HG03175 (cell line): ENCODE results near the gene SPECC1L.
"Not testable (repeated sequence)": the region's sequence is repeated elsewhere in the genome, so short reads cannot be mapped to it uniquely, and the experiment has no call there.

Experiments
- ATAC-seq: cut with Tn5 transposase; IDR thresholded peaks from one replicate; pipeline ENCODE4 v1.9.1; 2021; ENCODE audit warnings: mild to moderate bottlenecking, moderate library complexity; ENCODE audit not compliant: unreplicated experiment

SPECC1L gene

GRCh38 chr22:24247011-24247507 is 23.6 kb upstream of the SPECC1L start:
- no peak for ATAC-seq

- ATAC-seq: no peak
Observed at GRCh38 chr22:24247564-24248344, 22.9 kb upstream of the SPECC1L start.

DNA sequence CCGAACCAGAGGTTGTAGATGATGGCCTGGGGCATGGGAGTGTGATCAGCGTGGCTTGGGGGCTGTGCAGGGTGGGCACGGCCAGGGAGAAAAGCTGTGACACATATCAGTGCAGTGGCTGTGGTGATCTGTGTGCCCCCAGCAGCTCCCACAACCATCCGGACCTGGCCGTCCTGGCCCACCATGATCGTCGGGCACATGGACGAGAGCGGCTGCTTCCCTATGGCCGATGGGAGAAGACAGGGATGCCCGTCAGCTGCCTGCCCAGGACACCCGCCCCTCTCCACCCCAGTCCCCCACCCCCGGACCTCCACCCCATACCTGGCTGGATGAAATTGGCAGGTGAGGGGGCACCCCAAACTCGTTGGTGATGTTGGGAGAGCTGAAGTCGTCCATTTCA is 22.0 kb upstream of the SPECC1L start:
- not testable (repeated sequence) for ATAC-seq

DNA sequence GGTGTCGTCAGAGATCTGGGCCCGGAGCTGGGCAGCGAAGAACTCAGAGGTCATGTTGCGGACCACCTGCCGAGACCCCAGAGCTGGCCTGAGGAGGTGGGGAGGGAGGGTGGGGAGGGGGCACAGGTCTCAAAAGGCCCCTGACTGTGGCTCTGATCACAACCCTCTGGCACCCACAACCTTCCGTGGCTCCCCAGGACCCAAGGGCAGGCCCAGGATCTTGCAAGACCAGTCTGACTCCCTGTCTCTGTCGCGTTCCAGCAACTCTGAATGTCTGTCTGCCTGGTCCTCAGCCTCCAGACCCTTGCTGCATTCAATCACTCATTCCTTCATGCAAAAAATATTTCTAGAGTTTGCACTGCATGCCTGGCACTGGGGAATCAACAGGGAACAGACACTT is 21.2 kb upstream of the SPECC1L start:
- ATAC-seq: not testable (repeated sequence)

DNA sequence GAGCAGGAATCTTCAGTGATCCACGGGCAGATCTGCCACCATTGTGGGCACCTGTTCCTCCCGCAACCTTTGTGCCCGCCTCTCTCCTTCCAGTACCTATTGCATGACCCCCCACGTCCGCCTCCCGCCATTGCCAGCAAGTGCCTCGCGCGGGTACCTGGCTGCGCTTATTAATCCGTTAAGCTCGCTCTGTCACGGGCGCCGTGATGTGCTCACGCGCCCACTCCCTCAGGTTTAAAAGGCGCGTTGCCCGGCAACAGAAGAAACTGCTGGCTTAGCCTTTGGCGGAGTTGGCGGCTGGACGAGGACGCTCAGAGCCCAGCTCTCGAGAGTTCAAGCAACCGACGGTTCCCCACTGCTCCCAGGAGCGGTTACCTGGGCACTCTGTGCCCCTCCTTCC is 19.3 kb upstream of the SPECC1L start:
- ATAC-seq: not testable (repeated sequence)

- ATAC-seq: not testable (repeated sequence)
Observed at GRCh38 chr22:24253126-24253525, 17.5 kb upstream of the SPECC1L start.

GRCh38 chr22:24256136-24256535 is 14.5 kb upstream of the SPECC1L start:
- not testable (repeated sequence) for ATAC-seq

GRCh38 chr22:24256736-24257135 is 13.9 kb upstream of the SPECC1L start:
- ATAC-seq: not testable (repeated sequence)

GRCh38 chr22:24259459-24259858 is 11.2 kb upstream of the SPECC1L start:
- ATAC-seq: not testable (repeated sequence)

GRCh38 chr22:24262185-24262749 is 8.4 kb upstream of the SPECC1L start:
- ATAC-seq: not testable (repeated sequence)

GRCh38 chr22:24263479-24263878 is 7.2 kb upstream of the SPECC1L start:
- not testable (repeated sequence) for ATAC-seq

DNA sequence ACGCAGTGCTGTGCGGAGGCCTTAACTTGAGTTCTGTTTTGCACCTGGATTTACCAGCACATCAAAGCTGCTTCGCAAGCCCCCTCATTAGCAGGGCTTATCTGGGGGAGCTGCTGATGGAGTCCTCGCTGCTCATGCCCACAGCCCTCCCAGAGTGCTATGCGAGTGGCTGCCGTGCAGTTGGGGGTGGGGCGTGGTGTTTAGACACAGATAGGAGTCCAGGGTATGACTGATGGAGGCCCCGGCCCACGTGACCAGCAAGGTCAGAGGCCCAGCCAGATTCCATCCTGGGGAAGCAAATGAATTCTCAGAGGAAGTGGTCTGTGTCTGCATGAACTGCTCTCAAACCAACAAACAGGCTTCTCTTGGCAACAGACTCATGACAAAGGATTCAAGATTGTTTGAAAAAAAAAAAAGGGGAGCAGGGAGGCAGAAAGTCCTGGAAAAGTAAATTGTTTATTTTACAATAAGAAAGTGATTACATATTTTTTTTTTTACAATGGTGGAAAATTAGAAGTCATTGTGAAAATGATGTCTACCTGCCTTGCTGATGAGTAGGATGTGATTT is 6.2 kb upstream of the SPECC1L start:
- ATAC-seq: not testable (repeated sequence)

- ATAC-seq: no peak
Observed at GRCh38 chr22:24265734-24266133, 4.9 kb upstream of the SPECC1L start.

DNA sequence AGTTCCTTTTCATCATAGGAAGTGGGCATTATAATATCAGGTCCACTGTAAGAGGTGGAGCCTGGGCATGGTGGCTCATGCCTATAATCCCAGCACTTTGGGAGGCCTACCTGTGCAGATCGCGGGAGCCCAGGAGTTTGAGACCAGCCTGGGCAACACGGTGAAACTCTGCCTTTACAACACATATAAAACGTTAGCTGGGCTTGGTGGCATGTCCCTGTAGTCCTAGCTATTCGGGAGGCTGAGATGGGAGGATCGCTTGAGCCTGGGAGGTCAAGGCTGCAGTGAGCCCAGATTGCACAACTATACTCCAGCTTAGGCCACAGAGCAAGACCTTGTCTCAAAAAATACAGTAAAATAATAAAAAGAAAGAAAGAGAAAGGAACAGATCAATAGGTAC is 4.1 kb upstream of the SPECC1L start:
- not testable (repeated sequence) for ATAC-seq

- no peak for ATAC-seq
Observed at GRCh38 chr22:24271386-24271854, 789 bp downstream of the SPECC1L start.

DNA sequence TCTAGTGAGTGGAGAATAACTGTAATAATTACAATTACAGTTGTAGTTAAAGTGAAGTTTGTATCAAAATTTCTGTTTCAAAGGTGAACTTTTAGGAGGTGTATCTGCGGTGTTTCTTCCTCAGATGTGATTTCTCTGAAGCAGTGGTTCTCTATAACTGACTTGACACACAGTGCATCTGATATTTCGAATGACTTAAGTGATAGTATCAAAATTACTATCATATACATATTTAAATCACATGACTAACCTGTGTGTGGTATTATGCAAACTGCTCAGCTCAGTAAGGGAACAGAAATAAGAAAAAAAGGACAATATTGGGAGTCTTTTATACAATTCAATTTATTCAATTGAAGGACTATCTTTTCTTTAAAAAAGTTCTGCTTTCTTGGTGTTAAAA is 2.4 kb downstream of the SPECC1L start:
- ATAC-seq: not testable (repeated sequence)

DNA sequence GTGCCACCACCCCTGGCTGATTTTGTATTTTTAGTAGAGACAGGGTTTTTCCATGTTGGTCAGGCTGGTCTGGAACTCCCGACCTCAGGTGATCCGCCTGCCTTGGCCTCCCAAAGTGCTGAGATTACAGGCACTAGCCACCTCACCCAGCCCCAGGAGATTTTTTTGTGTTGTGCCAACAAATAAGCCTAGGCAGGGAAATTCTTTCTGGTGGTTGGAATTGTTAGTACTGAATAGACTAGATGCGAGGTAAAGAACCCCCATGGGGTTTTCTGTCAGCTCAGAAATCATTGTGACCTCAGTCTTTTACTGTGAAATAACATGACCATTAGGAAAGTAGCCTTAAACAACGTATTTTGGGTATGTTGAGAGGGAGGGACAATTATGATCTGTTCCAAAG is 3.3 kb downstream of the SPECC1L start:
- ATAC-seq: not testable (repeated sequence)

GRCh38 chr22:24274696-24275405 is 4.2 kb downstream of the SPECC1L start:
- not testable (repeated sequence) for ATAC-seq

DNA sequence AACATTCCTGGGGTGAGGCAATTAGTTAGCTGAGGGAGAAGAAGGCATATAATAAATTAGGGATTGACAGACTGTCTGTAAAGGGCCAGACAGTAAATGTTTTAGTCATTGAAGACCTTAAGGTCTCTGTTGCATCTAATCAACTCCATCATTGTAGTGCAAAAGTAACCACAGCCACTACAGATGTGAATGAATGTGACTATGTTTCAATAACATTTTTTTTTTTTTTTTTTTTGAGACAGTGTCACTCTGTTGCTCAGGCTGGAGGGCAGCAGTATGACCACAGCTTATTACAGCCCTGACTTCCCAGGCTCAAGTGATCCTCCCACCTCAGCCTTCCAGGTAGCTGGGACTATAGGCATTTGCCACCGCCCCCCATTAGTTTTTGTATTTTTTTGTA is 9.7 kb downstream of the SPECC1L start:
- ATAC-seq: not testable (repeated sequence)

DNA sequence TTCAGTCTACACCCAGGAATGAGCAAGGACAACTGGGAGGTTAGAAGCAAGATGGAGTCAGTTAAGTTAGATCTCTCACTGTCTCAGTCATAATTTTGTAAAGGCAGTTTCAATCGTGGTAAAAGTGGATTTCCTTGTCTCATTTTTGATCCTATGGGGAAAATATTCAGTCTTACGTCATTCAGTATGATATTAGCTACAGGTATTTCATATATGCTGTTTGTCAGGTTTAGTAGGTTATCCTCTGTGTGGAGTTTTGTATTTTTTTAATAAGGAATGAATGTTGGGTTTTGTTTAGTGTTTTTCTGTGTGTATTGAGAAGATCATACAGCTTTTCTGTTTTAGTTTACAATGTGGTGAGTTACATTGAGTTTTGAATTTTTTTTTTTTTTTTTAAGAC is 11.8 kb downstream of the SPECC1L start:
- ATAC-seq: no peak

- no peak for ATAC-seq
Observed at GRCh38 chr22:24284747-24285203, 14.1 kb downstream of the SPECC1L start.
